Activated naive CD4-positive, alpha-beta T cell treated with anti-CD3 and anti-CD28 coated beads, Interleukin-2, amount 50 U/mL, for 72 hours (primary cell): ENCODE data around the gene TXLNG. TPM values are rescaled to one million over a fixed set of nuclear protein-coding genes. Genes with fewer than 3 reads are reported as not detected.
"Not testable (repeated sequence)": the region's sequence is repeated elsewhere in the genome, so short reads cannot be mapped to it uniquely, and the experiment has no call there.

Experiments
- ATAC-seq, 2 donors: fragments of 150-1000 bp; cut with Tn5 transposase; 2 replicates each; pipeline ENCODE4 v1.10.0; 2021; ENCODE audit warnings: mild to moderate bottlenecking in 2 of 2, moderate library complexity in 2 of 2
- DNase-seq, 2 donors: peaks; one replicate each; pipeline ENCODE4 v3.0.0; 2021 to 2022; ENCODE audit warnings: low spot score in 2 of 2
- H3K27ac Mint-ChIP-seq, 2 donors: one replicate each; pipeline ENCODE4 v1.8.0; 2022; ENCODE audit warnings: mild to moderate bottlenecking in 2 of 2, mixed read lengths in 2 of 2
- H3K36me3 Mint-ChIP-seq, 2 donors: one replicate each; pipeline ENCODE4 v1.8.0; 2022; ENCODE audit warnings: mixed read lengths in 2 of 2
- H3K9me3 Mint-ChIP-seq, 2 donors: one replicate each; pipeline ENCODE4 v1.8.0; 2022; ENCODE audit warnings: mixed read lengths in 2 of 2
- total RNA-seq, 2 donors: library from RNA; stranded (reverse); gene quantifications; one replicate each; pipeline ENCODE4 v1.2.3, GENCODE V29; 2022

Gene TXLNG
- total RNA-seq, 2 donors from 2014 or later = 11.0 to 16.7 TPM

DNA sequence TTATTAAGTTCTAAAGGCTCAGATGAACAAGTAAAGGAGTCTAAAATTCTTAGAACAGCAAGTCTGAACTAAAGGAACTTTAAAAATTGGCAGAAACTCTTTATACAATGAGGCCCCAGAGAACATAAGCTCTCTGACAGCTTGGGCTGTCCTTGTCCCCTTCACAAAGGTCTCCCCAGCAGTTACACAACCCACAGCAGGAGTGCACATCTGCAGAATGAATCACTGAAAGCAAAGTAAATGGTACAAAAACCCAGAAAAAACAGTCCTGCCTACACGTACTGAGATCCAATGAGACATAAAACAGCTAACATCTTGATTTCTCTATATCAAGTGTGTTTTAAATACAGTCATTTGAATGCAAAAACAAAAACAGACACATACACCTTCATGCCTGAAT, 65.2 kb downstream of the TXLNG start:
- Mint-ChIP-seq H3K27ac (peak overlapping the region in 1 of 2 donors; percentile 9), H3K9me3 (no peaks in the 10 kb centered on the region), H3K36me3 (peaks cover 4 to 16% of the 10 kb centered on the region in 2 donors)
- ATAC-seq (peak in 1 of 2 donors; percentile 25), DNase-seq (no peak)

DNA sequence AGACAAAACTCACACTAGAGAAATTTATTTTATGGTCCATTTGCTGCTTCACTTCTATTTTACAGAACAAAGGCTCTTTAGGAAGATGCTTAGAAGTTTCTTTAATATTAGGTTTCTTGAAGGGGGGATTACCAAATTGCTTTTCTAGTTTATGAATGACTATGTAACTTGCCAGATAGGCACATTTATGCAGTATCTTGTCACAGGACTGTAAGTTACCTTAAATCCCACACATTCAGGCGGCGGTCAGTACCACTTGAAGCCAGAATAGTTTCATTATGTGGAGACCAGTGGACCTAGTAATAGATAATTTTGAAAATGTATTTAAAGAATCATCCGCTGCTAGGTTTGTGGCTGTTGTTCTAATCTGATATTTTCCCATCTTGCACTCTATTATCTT, 65.6 kb downstream of the TXLNG start:
- no peaks in the 10 kb centered on the region for H3K9me3 Mint-ChIP-seq
- peaks cover 4 to 16% of the 10 kb centered on the region in 2 donors for H3K36me3 Mint-ChIP-seq
- no peak for DNase-seq
- ATAC-seq = no peak
- no peak overlapping the region for H3K27ac Mint-ChIP-seq

DNA sequence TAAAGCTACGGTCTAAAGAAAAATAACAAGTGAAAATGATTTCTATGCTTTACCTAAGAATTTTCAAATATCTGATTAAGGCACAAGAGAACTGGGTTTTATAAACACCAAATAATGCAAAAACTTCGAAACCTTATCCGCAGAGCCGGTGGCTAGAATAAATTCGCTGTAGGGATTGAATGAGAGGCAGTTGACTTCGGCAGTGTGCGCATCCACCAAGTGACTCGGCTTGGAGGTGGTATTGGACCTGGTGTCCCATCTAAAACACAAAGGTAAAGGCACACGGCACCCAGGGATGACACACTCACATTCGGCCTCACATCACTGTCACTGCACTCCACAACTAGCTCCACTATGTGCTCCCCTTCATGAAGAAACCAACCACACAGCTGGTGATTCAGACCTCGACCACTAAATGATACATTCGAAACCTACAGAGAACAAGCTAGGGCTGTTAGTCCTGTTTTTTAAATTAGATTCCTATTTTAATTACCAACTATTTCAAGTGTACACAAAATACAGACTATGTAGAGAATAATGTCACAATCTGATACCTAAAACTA, 66.4 kb downstream of the TXLNG start:
- ATAC-seq (peak; percentile 68 to 69), DNase-seq (no peak)
- H3K36me3 Mint-ChIP-seq = peaks cover 4 to 20% of the 10 kb centered on the region in 2 donors
- H3K9me3 Mint-ChIP-seq = no peaks in the 10 kb centered on the region
- no peak overlapping the region for H3K27ac Mint-ChIP-seq

DNA sequence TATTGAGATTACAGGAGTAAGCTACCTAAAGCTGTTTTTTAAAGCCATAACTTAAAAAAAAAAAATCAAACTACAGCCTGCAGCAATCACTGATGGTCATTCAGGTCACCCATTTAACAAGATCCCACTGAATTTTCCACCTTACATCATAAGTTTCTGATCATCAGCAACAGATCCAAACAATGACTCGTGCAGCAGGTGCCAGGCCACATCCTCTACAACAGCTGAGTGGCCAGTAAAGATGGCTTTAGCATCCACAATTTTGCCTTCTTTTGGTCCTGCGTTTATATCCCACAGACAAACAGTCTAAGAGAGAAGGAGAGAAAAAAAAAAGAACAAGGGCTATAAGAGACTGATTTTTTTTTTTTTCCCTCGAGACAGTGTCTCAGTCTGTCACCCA, 67.3 kb downstream of the TXLNG start:
- Mint-ChIP-seq H3K36me3 (peaks cover 4 to 15% of the 10 kb centered on the region in 2 donors), H3K9me3 (no peaks in the 10 kb centered on the region)
- peak in 1 of 2 donors; percentile 18 for ATAC-seq

DNA sequence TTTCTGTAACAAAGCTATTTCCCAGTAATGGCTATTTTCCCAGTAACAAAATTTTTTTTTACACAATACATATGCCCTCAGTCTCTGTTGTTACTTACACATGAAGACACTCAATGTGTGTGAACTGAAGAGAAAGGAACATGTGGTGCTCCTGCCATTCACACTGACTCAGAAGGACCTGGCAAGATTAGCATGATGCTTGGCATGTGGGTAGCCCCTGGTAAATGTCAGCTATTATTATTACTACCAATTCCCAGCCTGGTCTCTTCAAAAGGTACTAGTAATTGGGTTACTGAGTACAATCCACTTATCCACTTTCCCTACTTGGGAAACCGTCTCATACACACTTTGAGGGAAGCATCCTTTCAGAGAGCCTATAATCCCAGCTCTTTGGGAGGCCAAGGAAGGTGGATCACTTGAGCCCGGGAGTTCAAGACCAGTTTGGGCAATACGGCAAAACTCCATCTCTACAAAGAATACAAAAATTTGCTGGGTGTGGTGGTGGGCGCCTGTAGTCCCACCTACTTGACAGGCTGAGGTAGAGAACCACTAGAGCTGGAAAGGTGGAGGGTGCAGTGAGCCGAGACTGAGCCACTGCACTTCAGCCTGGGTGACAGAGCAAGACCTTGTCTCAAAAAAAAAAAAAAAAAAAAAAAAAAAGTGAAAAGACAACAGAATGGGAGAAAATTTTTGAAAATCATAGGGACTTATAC, 69.3 kb downstream of the TXLNG start:
- Mint-ChIP-seq H3K27ac (peak overlapping the region in 1 of 2 donors; percentile 81), H3K9me3 (no peaks in the 10 kb centered on the region), H3K36me3 (peaks cover 4 to 14% of the 10 kb centered on the region in 2 donors)
- DNase-seq = no peak
- ATAC-seq = peak; percentile 29 to 51

More for the DNA sequence above, 67.3 kb downstream of the TXLNG start:
- no peak for DNase-seq
- H3K27ac Mint-ChIP-seq = peak overlapping the region; percentile 55 to 79

DNA sequence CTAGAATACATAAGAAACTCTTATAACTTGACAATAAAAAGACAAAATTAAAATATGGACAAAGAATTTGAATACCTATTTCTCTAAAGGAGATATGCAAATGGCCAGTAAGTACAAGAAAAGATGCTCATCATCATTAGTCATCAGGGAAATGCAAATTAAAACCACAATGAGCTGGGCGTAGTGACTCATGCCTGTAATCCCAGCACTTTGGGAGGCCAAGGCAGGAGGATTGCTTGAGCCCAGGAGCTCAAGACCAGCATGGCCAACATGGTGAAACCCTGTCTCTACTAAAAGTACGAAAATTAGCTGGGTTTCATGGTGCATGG, 69.8 kb downstream of the TXLNG start:
- peaks cover 4 to 14% of the 10 kb centered on the region in 2 donors for H3K36me3 Mint-ChIP-seq
- H3K9me3 Mint-ChIP-seq = not testable (repeated sequence)
- DNase-seq = peak; percentile 10 to 60

DNA sequence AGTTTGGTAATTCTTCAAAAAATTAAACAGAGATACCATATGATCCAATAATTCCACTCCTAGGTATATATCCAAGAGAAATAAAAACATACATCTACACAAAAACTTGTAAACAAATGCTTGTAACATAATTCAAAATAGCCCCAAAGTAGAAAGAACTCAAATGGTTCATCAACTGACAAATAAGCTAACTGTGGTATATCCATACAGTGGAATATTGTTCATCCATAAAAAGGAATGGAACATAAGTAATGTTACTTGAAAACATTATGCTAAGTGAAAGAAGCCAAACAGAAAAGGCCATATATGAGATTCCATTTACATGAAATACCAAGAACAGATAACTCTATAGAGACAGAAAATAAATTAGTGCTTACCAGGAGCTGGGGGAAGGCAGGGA, 70.5 kb downstream of the TXLNG start:
- no peak for ATAC-seq
- Mint-ChIP-seq H3K27ac (no peak overlapping the region), H3K9me3 (no peaks in the 10 kb centered on the region), H3K36me3 (peaks cover 4 to 14% of the 10 kb centered on the region in 2 donors)
- no peak for DNase-seq

More for the DNA sequence above, 69.8 kb downstream of the TXLNG start:
- not testable (repeated sequence) for H3K27ac Mint-ChIP-seq
- peak; percentile 76 to 85 for ATAC-seq

DNA sequence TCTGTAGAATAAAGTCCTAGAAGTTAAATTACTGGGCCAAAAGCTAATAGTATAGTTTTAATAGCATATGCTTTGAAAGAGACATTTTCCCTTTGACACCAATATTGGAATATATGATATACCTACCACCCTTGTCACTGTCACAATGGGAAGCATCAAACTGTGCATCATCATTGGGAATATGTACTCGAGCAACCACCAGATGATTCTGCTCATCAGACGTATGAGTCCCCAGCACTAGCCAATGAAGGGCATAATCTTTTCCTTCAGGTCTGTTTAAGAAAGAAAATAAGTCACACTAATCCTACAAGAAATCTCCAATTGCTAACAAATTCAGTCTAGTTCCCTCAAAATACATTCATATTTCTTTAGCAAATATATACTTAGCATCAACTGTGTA, 76.6 kb downstream of the TXLNG start:
- ATAC-seq (peak in 1 of 2 donors; percentile 50), DNase-seq (no peak)
- H3K36me3 Mint-ChIP-seq = peaks cover 0 to 11% of the 10 kb centered on the region in 2 donors
- H3K9me3 Mint-ChIP-seq = no peaks in the 10 kb centered on the region
- no peak overlapping the region for H3K27ac Mint-ChIP-seq

DNA sequence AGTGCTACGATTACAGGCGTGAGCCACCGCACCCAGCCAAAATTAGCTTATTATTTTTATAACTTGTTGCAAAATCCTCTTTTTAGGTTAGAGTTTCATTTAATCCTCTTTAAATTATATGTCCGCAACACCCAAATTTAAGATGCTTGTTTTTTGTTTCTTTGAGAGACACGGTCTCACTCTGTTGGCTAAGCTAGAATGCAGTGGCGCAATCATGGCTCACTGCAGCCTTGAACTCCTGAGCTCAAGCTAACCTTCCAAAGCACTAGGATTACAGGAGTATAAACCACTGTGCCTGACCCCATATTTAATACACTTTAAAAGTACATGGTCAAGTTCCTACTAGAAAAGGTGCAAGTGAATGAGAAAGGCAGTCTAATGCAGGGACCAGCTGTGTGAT, 81.7 kb downstream of the TXLNG start:
- Mint-ChIP-seq H3K27ac (no peak overlapping the region), H3K36me3 (peaks cover 15 to 19% of the 10 kb centered on the region in 2 donors), H3K9me3 (no peaks in the 10 kb centered on the region)
- DNase-seq = no peak
- no peak for ATAC-seq

DNA sequence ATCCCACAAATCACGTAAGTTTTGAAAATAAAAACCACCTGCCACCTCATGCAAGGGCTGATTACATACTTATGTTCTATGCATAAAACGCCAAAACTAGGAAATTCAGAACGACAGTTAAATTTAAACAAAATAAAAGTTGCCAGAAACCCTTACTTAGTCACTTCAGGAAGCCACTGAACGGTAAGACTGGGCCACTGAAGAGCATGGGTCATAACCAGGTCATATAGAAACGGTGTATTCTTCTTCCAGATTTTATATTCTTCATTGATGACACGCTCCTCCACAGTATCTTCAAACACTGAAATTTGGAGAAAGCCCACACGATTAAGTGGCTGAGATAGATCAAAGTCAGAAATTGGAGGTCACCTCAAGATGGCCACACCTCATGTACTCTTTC, 82.7 kb downstream of the TXLNG start:
- ATAC-seq (peak; percentile 38 to 74), DNase-seq (no peak)
- Mint-ChIP-seq H3K36me3 (peaks cover 14 to 15% of the 10 kb centered on the region in 2 donors), H3K27ac (peak overlapping the region; percentile 97 to 99), H3K9me3 (no peaks in the 10 kb centered on the region)

DNA sequence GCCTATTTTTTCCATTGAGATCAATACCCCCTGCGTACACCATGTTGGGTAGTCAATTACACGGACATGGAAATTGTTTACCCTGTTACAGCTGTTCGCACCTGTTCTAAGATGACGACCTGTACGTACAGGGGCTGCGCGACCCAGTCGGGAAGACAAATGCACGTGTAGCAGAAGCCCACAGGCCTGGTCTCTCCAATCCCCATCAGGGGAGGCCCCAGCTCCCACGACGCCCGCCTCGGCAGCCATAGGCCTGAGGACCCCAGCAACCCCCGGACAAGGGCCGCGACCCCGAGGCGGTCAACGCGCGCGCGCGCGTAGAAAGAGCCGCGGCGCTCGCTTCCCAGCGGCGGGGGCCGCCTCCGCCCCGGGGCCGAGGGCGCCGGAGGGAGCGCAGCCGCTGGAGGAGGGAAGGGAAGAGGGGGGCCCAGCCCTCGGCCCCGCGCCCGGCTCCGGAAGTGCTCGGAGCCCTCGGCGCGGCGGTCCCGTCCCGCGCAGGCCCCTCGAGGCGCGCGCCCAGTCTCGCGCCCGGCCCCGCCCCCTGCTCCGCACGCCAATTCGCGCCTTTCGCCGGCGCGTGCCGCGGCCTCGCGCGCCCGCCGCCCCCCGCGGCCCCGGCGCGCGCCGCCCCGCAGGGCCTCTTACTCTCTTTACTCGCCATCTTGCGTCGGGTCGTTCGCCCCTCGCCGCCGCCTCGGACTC, 83.3 kb downstream of the TXLNG start:
- H3K27ac Mint-ChIP-seq = peak overlapping the region; percentile 99
- peak; percentile 52 to 66 for ATAC-seq
- no peaks in the 10 kb centered on the region for H3K9me3 Mint-ChIP-seq
- H3K36me3 Mint-ChIP-seq = peaks cover 14 to 15% of the 10 kb centered on the region in 2 donors
- DNase-seq = peak; percentile 44 to 63

DNA sequence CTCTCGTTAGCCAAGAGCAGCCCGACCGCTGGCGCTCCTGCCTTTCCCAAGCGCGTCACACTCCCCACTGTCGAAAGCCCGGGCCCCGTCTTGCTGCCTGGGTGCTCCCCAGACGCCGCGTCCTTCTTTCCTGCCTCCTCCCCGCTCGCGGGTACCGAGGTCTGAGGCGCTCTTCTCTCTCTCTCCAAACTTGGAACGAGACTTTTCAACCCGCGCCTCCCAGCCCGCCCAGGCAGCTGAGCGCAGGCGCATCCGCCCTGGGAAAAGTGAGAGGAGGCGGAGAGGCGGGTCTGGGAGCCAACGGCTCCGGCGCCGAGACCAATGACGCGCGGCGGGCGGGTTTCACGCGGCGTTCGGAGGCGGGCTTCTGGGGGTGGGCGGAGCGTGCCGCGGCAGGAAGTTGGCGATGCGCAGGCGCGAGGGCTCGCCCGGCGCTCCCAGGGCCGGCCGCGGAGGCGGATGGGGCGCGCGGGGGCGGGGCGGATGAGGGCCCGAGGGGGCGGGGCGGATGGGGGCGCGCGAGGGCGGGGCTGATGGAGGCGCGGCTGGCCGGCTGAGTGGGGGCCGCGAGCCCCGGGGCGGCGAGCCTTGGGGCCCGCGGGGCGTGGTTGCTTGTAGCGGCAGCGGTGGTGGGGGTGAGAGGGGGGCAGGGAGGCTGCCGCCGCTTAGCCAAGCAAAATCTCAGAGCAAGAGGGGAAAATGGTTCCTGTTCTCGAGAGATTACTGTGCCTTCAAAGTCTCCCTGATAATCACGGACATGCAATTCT, 84.0 kb downstream of the TXLNG start, which contains the start of gene RBBP7:
RBBP7 (minus strand) TSS at position 268 of the 767 bp plus-strand sequence. CDS start 309 bp downstream, outside the sequence.
- Mint-ChIP-seq H3K9me3 (no peaks in the 10 kb centered on the region), H3K36me3 (peaks cover 14 to 15% of the 10 kb centered on the region in 2 donors), H3K27ac (peak within 1 kb of the TSS; percentile 99)
- peak; percentile 83 to 88 for ATAC-seq
- DNase-seq = peak; percentile 87 to 93

DNA sequence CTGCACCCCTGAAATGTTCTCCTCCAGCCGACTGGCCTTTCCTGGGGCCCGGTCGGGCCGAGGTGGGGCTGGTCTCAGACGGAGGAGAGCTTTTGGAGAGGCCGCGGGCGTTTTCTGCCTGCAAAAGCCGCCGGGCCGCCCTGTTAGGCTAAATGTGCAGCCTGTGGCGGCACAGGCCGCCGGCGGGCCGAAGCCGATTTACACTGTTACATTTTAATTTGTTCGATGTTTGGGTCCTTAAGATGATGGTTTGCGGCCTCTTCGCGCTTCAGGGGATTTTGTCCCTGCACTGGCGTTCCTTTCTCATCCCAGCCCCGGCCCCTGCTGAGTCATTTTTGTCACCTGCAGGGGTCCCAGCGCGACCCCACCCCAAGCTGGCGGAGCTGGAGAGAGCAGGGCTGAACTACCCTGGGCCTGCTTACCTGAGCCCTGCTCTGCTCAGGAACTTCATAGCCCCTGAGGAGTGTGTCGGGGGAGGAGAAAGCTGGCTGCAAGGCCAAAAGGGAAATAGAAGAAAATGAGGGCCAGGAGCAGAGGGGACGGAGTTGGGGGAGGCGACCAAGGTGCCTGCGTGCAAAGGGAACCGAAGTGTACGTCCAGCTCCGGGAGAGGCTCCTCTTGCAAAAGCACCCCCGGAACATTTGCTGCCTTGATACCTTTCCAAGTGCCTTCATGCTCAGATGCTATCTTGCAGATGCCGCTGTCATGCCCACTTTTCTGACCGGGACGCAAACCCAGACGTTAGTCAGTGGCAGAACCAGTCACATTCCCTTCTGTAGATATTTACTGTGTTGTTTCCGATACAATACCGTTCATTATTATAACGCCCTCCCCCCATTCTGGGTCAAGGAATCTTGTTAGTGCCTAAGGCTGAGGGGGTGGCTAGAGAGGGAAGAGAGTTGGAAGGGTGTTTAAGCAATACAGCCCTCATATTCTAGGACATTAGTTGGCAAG, 84.9 kb downstream of the TXLNG start:
- DNase-seq (peak in 1 of 2 donors; percentile 7), ATAC-seq (no peak)
- no peaks in the 10 kb centered on the region for H3K9me3 Mint-ChIP-seq
- peaks cover 9 to 15% of the 10 kb centered on the region in 2 donors for H3K36me3 Mint-ChIP-seq
- peak overlapping the region; percentile 57 to 99 for H3K27ac Mint-ChIP-seq

DNA sequence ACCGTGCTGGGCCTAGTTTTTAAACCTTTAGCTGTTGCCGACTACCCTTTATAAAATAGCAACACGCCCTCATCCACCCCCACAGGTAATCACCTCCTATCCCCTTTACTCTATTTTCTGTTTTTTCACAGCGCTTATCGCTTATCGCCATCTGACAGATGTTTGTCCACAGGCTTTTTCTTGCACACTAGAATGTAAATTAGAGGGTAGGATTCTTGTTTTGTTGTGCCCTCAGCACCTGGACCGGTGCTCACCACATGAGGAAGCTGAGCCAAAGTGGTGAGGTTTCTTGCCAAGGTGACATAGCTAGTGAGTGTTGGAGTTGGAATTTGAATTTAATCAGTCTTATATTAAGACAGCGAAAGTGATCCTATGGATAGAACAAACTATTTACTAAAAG, 86.8 kb downstream of the TXLNG start:
- DNase-seq = no peak
- H3K9me3 Mint-ChIP-seq = no peaks in the 10 kb centered on the region
- ATAC-seq = no peak
- H3K36me3 Mint-ChIP-seq = peaks cover 9 to 15% of the 10 kb centered on the region in 2 donors
- no peak overlapping the region for H3K27ac Mint-ChIP-seq

DNA sequence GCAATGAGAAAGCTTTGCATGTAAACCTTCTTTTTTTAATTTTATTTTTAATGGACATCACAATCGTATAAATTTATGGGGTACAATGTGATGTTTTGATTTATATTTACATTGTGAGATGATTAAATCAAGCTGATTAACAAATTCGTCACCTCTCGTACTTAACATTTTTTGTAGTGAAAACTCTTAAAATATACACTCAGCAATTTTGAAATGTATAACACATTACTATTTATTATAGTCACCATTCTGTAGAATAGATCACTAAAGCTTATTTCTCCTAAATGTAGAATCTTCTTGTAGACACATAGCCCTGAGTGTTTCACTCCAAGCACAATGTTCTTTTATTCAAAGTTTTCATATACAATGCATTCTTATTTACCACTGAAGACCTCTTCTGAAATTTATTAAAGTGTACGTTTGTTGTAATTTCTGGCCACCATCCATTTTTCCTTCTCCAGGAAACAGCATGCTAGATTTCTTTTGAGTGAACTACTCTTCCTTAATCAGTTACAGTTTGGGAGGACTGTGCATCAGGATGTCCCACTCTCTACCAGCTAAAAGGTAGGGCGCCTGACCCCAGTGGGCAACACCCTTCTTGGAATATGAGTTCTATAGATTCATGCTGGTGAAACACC, 88.3 kb downstream of the TXLNG start:
- ATAC-seq (no peak), DNase-seq (no peak)
- Mint-ChIP-seq H3K9me3 (no peaks in the 10 kb centered on the region), H3K36me3 (peaks cover 0 to 5% of the 10 kb centered on the region in 2 donors), H3K27ac (no peak overlapping the region)
